ENCODE measurements around the gene CCKAR.

CCKAR gene, protein sequence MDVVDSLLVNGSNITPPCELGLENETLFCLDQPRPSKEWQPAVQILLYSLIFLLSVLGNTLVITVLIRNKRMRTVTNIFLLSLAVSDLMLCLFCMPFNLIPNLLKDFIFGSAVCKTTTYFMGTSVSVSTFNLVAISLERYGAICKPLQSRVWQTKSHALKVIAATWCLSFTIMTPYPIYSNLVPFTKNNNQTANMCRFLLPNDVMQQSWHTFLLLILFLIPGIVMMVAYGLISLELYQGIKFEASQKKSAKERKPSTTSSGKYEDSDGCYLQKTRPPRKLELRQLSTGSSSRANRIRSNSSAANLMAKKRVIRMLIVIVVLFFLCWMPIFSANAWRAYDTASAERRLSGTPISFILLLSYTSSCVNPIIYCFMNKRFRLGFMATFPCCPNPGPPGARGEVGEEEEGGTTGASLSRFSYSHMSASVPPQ

DNA sequence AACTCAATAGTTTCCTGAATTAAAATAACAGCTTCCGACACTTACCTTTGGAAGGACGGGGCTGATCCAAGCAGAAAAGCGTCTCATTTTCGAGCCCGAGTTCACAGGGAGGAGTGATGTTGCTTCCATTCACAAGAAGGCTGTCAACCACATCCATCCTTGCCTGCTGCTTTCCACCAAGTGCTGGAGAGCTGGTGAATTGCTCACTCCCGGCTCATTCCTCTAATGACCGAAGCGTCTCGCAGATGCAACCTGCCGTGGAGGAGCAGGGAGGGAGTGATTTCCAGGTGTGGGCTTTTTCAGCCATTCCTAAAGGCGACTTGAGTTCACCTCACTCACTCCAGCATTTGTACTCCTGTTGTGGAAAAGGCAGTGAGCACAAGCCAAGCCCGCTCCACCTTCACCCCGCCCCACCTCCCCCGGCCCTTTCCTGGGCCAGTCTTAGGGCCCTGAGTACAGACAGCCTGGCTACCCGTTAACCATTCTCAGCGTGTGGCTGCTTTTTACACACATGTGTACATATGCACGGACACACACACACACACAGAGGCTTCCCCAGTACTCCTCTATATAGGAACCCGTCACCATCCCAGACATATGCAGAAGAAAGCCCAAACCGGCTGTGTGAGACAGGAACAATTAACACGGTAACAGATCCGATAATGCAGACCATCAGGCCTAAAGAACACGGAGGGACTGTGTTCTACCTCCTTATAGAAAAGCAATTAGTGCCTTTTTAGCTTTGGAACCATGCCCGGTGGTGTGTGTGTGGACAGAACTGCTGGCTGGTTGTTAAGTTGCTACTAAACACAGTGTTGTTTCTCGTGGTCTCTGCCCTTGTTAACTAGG is at the start of gene CCKAR:
Gene CCKAR (minus strand): TSS at position 374 of the 849 bp plus-strand sequence. CDS start 217 bp downstream, at position 157.
- H3K4me3 ChIP-seq (replicated peaks; ENCODE audit: low read depth, low read length): peak within 1 kb of the TSS; percentile 25
- no peak for DNase-seq (ENCODE audit: low read depth)
- TF ChIP-seq, protein P1, sequence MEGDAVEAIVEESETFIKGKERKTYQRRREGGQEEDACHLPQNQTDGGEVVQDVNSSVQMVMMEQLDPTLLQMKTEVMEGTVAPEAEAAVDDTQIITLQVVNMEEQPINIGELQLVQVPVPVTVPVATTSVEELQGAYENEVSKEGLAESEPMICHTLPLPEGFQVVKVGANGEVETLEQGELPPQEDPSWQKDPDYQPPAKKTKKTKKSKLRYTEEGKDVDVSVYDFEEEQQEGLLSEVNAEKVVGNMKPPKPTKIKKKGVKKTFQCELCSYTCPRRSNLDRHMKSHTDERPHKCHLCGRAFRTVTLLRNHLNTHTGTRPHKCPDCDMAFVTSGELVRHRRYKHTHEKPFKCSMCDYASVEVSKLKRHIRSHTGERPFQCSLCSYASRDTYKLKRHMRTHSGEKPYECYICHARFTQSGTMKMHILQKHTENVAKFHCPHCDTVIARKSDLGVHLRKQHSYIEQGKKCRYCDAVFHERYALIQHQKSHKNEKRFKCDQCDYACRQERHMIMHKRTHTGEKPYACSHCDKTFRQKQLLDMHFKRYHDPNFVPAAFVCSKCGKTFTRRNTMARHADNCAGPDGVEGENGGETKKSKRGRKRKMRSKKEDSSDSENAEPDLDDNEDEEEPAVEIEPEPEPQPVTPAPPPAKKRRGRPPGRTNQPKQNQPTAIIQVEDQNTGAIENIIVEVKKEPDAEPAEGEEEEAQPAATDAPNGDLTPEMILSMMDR (IDR thresholded peaks at IDR 0.05; ENCODE audit: low read length, missing control alignments): no peak

DNA sequence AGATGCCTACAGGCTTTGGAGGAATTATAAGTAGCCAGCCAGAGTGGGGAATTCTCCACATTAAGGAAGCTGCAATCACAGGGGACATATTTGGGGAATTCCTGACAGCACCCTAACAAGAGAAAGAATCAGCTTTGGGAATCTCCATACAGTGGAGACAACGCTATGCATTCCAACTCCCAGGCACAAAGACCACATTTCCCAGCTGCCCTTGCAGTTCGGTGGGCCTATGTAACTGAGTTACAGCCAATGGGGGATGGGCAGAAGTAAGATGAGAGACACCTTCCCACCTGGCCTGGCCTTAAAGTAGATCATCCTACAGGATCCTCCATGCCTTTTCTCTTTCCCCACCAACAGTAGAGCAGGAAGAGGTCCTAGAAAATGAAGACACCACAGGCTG is 43.4 kb upstream of the CCKAR start:
- no peak for DNase-seq (ENCODE audit: low read depth)
- no peak overlapping the region for H3K4me3 ChIP-seq (replicated peaks; ENCODE audit: low read depth, low read length)
- TF ChIP-seq, protein P1 (IDR thresholded peaks at IDR 0.05; ENCODE audit: low read length, missing control alignments): no peak

DNA sequence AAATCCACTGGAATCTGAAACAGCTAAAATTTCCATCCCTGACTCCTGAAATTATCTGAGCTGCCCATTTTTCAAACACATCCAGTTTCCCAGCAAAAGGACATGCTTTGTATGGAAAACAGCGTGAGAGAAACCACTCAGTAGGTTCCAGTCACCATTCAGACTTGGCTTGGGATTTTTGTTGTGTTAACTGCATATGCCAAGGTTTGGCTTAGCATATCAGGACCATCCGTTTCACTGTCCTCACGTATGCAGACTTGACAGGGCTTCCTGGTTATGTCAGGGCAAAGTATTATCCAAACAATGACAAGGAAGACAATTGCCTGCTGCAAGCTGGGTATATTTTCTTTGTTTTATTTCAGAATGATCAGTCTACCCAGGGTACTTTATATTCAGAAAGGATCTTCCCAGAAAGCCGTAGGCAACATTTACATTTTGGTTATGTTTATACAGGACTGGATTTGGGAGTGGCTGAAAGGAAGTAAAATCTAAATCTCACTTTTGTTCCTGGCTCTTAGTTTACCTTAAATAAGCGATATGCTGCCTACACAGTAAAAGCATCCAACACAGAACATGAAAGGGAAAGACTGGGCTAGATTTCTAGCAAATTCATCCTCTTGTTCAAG is 41.3 kb upstream of the CCKAR start:
- DNase-seq (ENCODE audit: low read depth): no peak

DNA sequence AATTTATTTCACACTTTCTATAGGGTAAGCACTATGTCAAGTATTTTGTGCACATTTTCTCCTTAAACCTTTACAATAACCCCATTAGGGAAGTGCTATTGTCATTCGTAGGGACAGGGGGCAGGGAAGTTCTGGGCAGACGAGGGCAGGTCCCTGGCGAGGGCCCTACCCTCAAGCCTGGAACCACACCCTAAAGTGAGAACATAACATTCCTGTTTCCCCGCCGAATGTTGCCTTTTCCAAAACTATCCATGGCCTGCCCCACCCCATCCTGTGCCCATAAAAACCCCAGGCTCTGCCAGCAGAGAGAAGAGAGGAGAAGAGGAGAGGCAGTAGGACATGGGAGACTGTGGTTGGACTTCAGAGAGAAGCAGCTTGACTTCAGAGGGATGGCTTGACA is 39.8 kb upstream of the CCKAR start:
- no peak for DNase-seq (ENCODE audit: low read depth)
- TF ChIP-seq, protein P1 (IDR thresholded peaks at IDR 0.05; ENCODE audit: low read length, missing control alignments): no peak
- H3K4me3 ChIP-seq (replicated peaks; ENCODE audit: low read depth, low read length): no peak overlapping the region

More for the DNA sequence above, 41.3 kb upstream of the CCKAR start:
- H3K4me3 ChIP-seq (replicated peaks; ENCODE audit: low read depth, low read length): no peak overlapping the region
- TF ChIP-seq, protein P1 (IDR thresholded peaks at IDR 0.05; ENCODE audit: low read length, missing control alignments): no peak

DNA sequence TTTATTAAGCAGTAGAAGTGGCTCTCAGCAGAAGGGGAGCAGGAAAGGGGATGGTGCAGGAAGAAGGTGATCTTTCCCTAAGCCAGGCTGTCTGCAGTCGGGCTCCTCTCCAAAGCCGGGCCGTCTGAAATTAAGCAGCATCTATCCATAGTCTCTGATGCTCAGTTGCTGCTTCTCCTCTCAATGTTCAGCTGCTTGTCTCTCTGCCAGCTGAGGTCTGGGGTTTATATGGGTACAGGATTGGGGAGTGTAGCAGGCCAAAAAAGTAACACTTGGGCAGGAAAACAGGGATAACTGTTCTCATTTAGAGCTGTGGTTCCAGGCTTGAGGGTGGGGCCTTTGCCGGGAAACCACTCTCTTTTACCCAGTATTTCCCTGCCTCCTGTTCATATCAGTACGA is 39.2 kb upstream of the CCKAR start:
- H3K4me3 ChIP-seq (replicated peaks; ENCODE audit: low read depth, low read length): no peak overlapping the region
- TF ChIP-seq, protein P1 (IDR thresholded peaks at IDR 0.05; ENCODE audit: low read length, missing control alignments): no peak
- DNase-seq (ENCODE audit: low read depth): no peak

DNA sequence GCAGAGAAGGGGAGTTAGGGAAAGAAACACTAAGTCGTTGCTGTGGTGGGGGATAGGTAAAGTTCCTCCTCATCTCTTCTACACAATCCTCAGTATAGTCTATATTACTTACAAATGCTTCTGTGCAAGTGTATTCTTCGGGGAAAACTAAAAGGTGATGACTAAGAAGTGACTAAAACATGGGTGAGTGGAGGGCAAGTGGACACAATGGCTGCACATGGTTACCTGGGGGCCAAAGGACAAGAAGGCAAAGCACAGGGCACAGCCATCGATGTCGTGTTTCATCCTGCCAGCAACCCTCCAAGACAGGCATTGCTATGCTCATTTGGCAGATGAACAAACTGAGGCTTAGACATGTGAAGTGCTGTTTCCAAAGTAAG is 35.5 kb upstream of the CCKAR start:
- no peak for DNase-seq (ENCODE audit: low read depth)
- TF ChIP-seq, protein P1 (IDR thresholded peaks at IDR 0.05; ENCODE audit: low read length, missing control alignments): no peak
- no peak overlapping the region for H3K4me3 ChIP-seq (replicated peaks; ENCODE audit: low read depth, low read length)
